Psoas muscle (tissue), 8 donors: Measurements from ENCODE around the gene ZNF845. TPM values are rescaled to one million over a fixed set of nuclear protein-coding genes. Genes with fewer than 3 reads are reported as not detected.
"Not testable (repeated sequence)": the region's sequence is repeated elsewhere in the genome, so short reads cannot be mapped to it uniquely, and the experiment has no call there.

Experiments used
- ATAC-seq, 4 donors: fragments of 200-7000 bp; cut with Tn5 transposase; one replicate each; pipeline ENCODE4 v1.9.1; 2020; ENCODE audit warnings: moderate library complexity in 3 of 4, mild to moderate bottlenecking in 2 of 4
- DNase-seq, 2 donors: peaks; one replicate each; pipeline ENCODE4 v3.0.0-alpha.2; 2020
- H3K27ac ChIP-seq: fragments of 200-600 bp; one replicate; pipeline ENCODE4 v1.8.0; 2022
- H3K27me3 ChIP-seq, 3 donors: fragments of 200-600 bp in 1 of 3; one replicate each; pipeline versions ENCODE4 v1.6.1 to v1.8.0; 2013 to 2022; ENCODE audit warnings: low read length in 2 of 3, mild to moderate bottlenecking in 2 of 3, moderate library complexity in 1 of 3; ENCODE audit not compliant: insufficient read depth in 3 of 3
- H3K36me3 ChIP-seq, 2 donors: fragments of 200-600 bp in 1 of 2; one replicate each; pipeline versions ENCODE4 v1.6.1 to v1.8.0; 2013 to 2022; ENCODE audit warnings: low read depth in 1 of 2, mild to moderate bottlenecking in 1 of 2, moderate library complexity in 1 of 2; ENCODE audit not compliant: insufficient read depth in 1 of 2
- H3K4me1 ChIP-seq: fragments of 200-600 bp; one replicate; pipeline ENCODE4 v1.8.0; 2022
- H3K4me3 ChIP-seq: fragments of 200-600 bp; one replicate; pipeline ENCODE4 v1.8.0; 2022; ENCODE audit warnings: mild to moderate bottlenecking
- H3K9me3 ChIP-seq: fragments of 200-600 bp; one replicate; pipeline ENCODE4 v1.8.0; 2022
- WGBS, 3 donors: extraction: QIAGEN DNeasy Blood & Tissue Kit; methylation state at CpG; one replicate each; pipeline versions ENCODE4 v1.1.6 to v1.1.7; 2013; 5-methylcytosine and 5-hydroxymethylcytosine counted together
- intact Hi-C, 2 donors: fragments of 100-400 bp; cut with DNase I; formaldehyde crosslinking; loops; one replicate each; pipeline versions ENCODE4 v1.11.0 to v1.14.2; 2022
- polyA plus RNA-seq, 3 donors: library from polyadenylated mRNA; stranded (reverse); fragments of 200-250 nt; gene quantifications; one replicate each; pipeline ENCODE4 v1.2.3, GENCODE V29; 2013
- total RNA-seq, 4 donors: library from RNA; stranded (reverse); fragmentation: NEBNext Ultra II Directional in 2 of 4; extraction: Animal tissue kit (Norgen Biotek cat#: 25700) in 2 of 4; gene quantifications; one replicate each; pipeline versions ENCODE4 v1.2.1 to v1.2.4, GENCODE V29; 2021 to 2023
- TF ChIP-seq, protein P1 (sequence below): fragments of 200-600 bp; IDR thresholded peaks from one replicate; pipeline ENCODE4 v1.8.0; 2022; ENCODE audit warnings: antibody characterized with exemption
- donor health status: healthy with polysubstance abuse.
- donor health status: DM: no; HTN: no; CAD: no; lungs with moderate emphysema.
- donor health status: Bipolar disorder and iron deficiency.
- donor health status: healthy.
- donor health status: DM: yes; HTN: yes; CAD: no.
- donor health status: DM: no; HTN: no; CAD: no.
- donor health status: DM: no; HTN: no; CAD: no.
- donor health status: DM: yes; HTN: yes; CAD: no.

Gene ZNF845
- total and polyA plus RNA-seq, 7 donors: 0.81 to 5.1 (median 1.2) TPM

DNA sequence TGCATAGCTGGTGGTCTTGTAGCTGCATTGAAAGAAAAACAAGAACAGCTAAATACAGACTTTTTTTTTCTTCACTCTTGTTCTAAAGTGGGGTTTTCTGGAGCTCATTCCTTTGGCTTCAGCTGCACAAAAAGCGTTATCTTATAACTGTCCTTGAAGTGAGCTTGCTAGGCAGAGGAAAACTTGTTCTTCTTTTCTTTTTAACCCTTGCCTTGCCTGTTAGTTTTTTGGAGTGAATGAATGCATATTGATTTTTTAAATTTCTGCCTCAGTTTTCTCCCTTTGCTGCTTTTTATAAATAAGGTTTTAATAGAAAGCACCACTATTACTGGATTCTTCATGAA, 62.9 kb downstream of the ZNF845 start:
- Histone ChIP-seq H3K27ac (no peak overlapping the region), H3K27me3 (no peaks in the 10 kb centered on the region), H3K4me3 (no peak overlapping the region), H3K9me3 (no peaks in the 10 kb centered on the region), H3K36me3 (peaks cover 0 to 34% of the 10 kb centered on the region in 2 donors), H3K4me1 (peaks cover 5% of the 10 kb centered on the region)
- intact Hi-C loops: loop anchor here in 1 of 2 donors (10.0 kb wide), 3 partner anchors 68 to 292 kb away; partner anchors contain the start of genes ZNF160, ZNF665 and ZNF813
- no peak for DNase-seq
- TF ChIP-seq, protein P1, sequence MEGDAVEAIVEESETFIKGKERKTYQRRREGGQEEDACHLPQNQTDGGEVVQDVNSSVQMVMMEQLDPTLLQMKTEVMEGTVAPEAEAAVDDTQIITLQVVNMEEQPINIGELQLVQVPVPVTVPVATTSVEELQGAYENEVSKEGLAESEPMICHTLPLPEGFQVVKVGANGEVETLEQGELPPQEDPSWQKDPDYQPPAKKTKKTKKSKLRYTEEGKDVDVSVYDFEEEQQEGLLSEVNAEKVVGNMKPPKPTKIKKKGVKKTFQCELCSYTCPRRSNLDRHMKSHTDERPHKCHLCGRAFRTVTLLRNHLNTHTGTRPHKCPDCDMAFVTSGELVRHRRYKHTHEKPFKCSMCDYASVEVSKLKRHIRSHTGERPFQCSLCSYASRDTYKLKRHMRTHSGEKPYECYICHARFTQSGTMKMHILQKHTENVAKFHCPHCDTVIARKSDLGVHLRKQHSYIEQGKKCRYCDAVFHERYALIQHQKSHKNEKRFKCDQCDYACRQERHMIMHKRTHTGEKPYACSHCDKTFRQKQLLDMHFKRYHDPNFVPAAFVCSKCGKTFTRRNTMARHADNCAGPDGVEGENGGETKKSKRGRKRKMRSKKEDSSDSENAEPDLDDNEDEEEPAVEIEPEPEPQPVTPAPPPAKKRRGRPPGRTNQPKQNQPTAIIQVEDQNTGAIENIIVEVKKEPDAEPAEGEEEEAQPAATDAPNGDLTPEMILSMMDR: no peak
- 12 to 22% (median 20%) methylated on average over 1 of the region's 1 CpG for WGBS, 3 donors
- no peak for ATAC-seq

DNA sequence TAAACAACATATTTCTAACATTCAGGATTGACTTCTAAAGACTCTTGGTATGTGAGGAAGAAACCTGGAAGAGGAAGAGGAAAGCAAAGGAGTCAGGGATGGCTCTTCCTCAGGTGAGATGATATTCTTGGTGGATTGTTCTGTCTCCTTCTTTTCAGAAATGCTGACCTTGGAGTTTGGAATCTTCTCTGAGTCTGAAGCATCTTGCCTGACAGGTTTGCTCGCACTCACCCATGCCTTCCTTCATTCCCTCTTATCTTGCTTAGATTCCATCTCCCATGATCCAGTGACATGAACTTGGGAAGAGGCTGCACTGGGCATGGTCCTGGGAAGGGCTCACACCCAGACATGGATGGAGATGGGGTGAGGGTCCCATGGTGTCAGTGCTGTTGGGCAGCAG, 64.4 kb downstream of the ZNF845 start:
- DNase-seq: not testable (repeated sequence)
- intact Hi-C loops: loop anchor here in 1 of 2 donors (10.0 kb wide), 3 partner anchors 67 to 293 kb away; partner anchors contain the start of genes ZNF160, ZNF665 and ZNF813
- 92 to 100% (median 93%) methylated on average over 1 of the region's 1 CpG for WGBS, 3 donors

More for the DNA sequence above, 64.4 kb downstream of the ZNF845 start:
- not testable (repeated sequence) for H3K4me3 ChIP-seq, H3K27ac ChIP-seq, H3K9me3 ChIP-seq, H3K4me1 ChIP-seq, H3K27me3 ChIP-seq, ATAC-seq
- H3K36me3 ChIP-seq: peaks cover 3 to 43% of the 10 kb centered on the region in 2 donors

Other genes starting within 250 kb of the ZNF845 start
- 10 to 100 TPM in 2 of 4 donors, 1 to 10 TPM in 2; 7.5 to 12.4 (median 10.4) TPM for gene ZNF160, start 230.3 kb upstream of the ZNF845 start, total RNA-seq
- gene ZNF160, start 230.3 kb upstream of the ZNF845 start, polyA plus RNA-seq: 10 to 100 TPM in 1 of 3 donors, 1 to 10 TPM in 2; 4.9 to 12.9 (median 6.9) TPM
- gene ZNF415, start 200.8 kb upstream of the ZNF845 start, total RNA-seq: 1 to 10 TPM; 3.9 to 9.2 (median 6.3) TPM
- 1 to 10 TPM; 3.9 to 7.8 (median 7.7) TPM for gene ZNF415, start 200.8 kb upstream of the ZNF845 start, polyA plus RNA-seq
- gene ZNF347, start 174.7 kb upstream of the ZNF845 start, total RNA-seq: 1 to 10 TPM; 3.8 to 6.8 (median 5.4) TPM
- gene ZNF347, start 174.7 kb upstream of the ZNF845 start, polyA plus RNA-seq: 1 to 10 TPM; 2.6 to 6.2 (median 3.4) TPM
- 1 to 10 TPM in 1 of 4 donors, under 1 TPM in 3; 0.47 to 1.1 (median 0.75) TPM for gene ZNF665, start 140.4 kb upstream of the ZNF845 start, total RNA-seq
- under 1 TPM; 0.20 to 0.66 (median 0.48) TPM for gene ZNF665, start 140.4 kb upstream of the ZNF845 start, polyA plus RNA-seq
- gene ZNF677, start 78.9 kb upstream of the ZNF845 start, total RNA-seq: 1 to 10 TPM; 5.1 to 9.7 (median 6.8) TPM
- gene ZNF677, start 78.9 kb upstream of the ZNF845 start, polyA plus RNA-seq: 1 to 10 TPM; 3.3 to 9.5 (median 4.0) TPM
- gene VN1R2, start 75.5 kb upstream of the ZNF845 start, total RNA-seq: not detected
- gene VN1R2, start 75.5 kb upstream of the ZNF845 start, polyA plus RNA-seq: not detected
- gene VN1R4, start 66.0 kb upstream of the ZNF845 start, total RNA-seq: not detected
- not detected for gene VN1R4, start 66.0 kb upstream of the ZNF845 start, polyA plus RNA-seq
- gene ZNF525, start 32.0 kb downstream of the ZNF845 start, total RNA-seq: 1 to 10 TPM; 1.3 to 2.1 (median 1.7) TPM
- gene ZNF525, start 32.0 kb downstream of the ZNF845 start, polyA plus RNA-seq: 1 to 10 TPM in 1 of 3 donors, under 1 TPM in 2; 0.18 to 1.6 (median 0.78) TPM
- gene ZNF765, start 61.4 kb downstream of the ZNF845 start, total RNA-seq: 1 to 10 TPM; 1.8 to 2.9 (median 2.6) TPM
- gene ZNF765, start 61.4 kb downstream of the ZNF845 start, polyA plus RNA-seq: 1 to 10 TPM; 1.5 to 8.3 (median 2.3) TPM
- 1 to 10 TPM; 1.5 to 4.4 (median 3.6) TPM for gene ZNF761, start 98.2 kb downstream of the ZNF845 start, total RNA-seq
- 1 to 10 TPM; 1.5 to 6.4 (median 3.2) TPM for gene ZNF761, start 98.2 kb downstream of the ZNF845 start, polyA plus RNA-seq
- gene ZNF813, start 134.0 kb downstream of the ZNF845 start, total RNA-seq: 1 to 10 TPM in 2 of 4 donors, under 1 TPM in 2; 0.42 to 1.7 (median 0.95) TPM
- gene ZNF813, start 134.0 kb downstream of the ZNF845 start, polyA plus RNA-seq: 1 to 10 TPM in 1 of 3 donors, under 1 TPM in 2; 0.31 to 1.1 (median 0.99) TPM
- gene ZNF331, start 204.4 kb downstream of the ZNF845 start, total RNA-seq: 10 to 100 TPM in 1 of 4 donors, 1 to 10 TPM in 3; 4.8 to 10.3 (median 8.8) TPM
- gene ZNF331, start 204.4 kb downstream of the ZNF845 start, polyA plus RNA-seq: 10 to 100 TPM in 1 of 3 donors, 1 to 10 TPM in 2; 3.8 to 29.0 (median 8.7) TPM